Endothelial cell (in vitro differentiated cells): ENCODE results near the gene ITSN2. TPM values are rescaled to one million over a fixed set of nuclear protein-coding genes. Genes with fewer than 3 reads are reported as not detected.

Experiments used
- DNase-seq: peaks from one replicate; pipeline ENCODE4 v3.0.0; 2021; ENCODE audit warnings: low spot score
- H3K27ac Mint-ChIP-seq: one replicate; pipeline ENCODE4 v1.8.0; 2021; ENCODE audit warnings: mixed read lengths, inconsistent platforms; ENCODE audit not compliant: unreplicated experiment
- H3K27me3 Mint-ChIP-seq: one replicate; pipeline ENCODE4 v1.8.0; 2021; ENCODE audit warnings: mild to moderate bottlenecking, moderate library complexity, mixed read lengths, inconsistent platforms; ENCODE audit not compliant: unreplicated experiment
- H3K36me3 Mint-ChIP-seq: one replicate; pipeline ENCODE4 v1.8.0; 2021; ENCODE audit warnings: mild to moderate bottlenecking, low read depth, mixed read lengths, inconsistent platforms; ENCODE audit not compliant: unreplicated experiment
- H3K4me1 Mint-ChIP-seq: one replicate; pipeline ENCODE4 v1.8.0; 2021; ENCODE audit warnings: mild to moderate bottlenecking, mixed read lengths, inconsistent platforms; ENCODE audit not compliant: unreplicated experiment
- H3K4me3 Mint-ChIP-seq: one replicate; pipeline ENCODE4 v1.8.0; 2021; ENCODE audit warnings: mild to moderate bottlenecking, mixed read lengths, inconsistent platforms; ENCODE audit not compliant: unreplicated experiment
- H3K9me3 Mint-ChIP-seq: one replicate; pipeline ENCODE4 v1.8.0; 2021; ENCODE audit warnings: mixed read lengths, inconsistent platforms; ENCODE audit not compliant: unreplicated experiment
- total RNA-seq: library from RNA; stranded (reverse); fragmentation: NEBNext Ultra II Directional; extraction: Animal tissue kit (Norgen Biotek cat#: 25700); gene quantifications from one replicate; pipeline ENCODE4 v1.2.1, GENCODE V29; 2021; ENCODE audit not compliant: unreplicated experiment
- TF ChIP-seq, protein P1 (sequence below): fragments of 200-600 bp; sonication (generic); IDR thresholded peaks from one replicate; pipeline ENCODE4 v1.5.0; 2021; ENCODE audit warnings: antibody characterized with exemption; ENCODE audit not compliant: unreplicated experiment

Gene ITSN2
- total RNA-seq, 1 donor from 2014 or later, result 73.3 TPM

GRCh38 chr2:24191848-24192247 is 168.5 kb downstream of the ITSN2 start:
- no peak overlapping the region for H3K27ac Mint-ChIP-seq

GRCh38 chr2:24191156-24191555 is 169.2 kb downstream of the ITSN2 start:
- Mint-ChIP-seq H3K36me3 (no peaks in the 10 kb centered on the region), H3K4me3 (no peak overlapping the region), H3K4me1 (no peaks in the 10 kb centered on the region), H3K9me3 (no peaks in the 10 kb centered on the region), H3K27me3 (no peaks in the 10 kb centered on the region), H3K27ac (no peak overlapping the region)
- TF ChIP-seq, protein P1, sequence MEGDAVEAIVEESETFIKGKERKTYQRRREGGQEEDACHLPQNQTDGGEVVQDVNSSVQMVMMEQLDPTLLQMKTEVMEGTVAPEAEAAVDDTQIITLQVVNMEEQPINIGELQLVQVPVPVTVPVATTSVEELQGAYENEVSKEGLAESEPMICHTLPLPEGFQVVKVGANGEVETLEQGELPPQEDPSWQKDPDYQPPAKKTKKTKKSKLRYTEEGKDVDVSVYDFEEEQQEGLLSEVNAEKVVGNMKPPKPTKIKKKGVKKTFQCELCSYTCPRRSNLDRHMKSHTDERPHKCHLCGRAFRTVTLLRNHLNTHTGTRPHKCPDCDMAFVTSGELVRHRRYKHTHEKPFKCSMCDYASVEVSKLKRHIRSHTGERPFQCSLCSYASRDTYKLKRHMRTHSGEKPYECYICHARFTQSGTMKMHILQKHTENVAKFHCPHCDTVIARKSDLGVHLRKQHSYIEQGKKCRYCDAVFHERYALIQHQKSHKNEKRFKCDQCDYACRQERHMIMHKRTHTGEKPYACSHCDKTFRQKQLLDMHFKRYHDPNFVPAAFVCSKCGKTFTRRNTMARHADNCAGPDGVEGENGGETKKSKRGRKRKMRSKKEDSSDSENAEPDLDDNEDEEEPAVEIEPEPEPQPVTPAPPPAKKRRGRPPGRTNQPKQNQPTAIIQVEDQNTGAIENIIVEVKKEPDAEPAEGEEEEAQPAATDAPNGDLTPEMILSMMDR, result no peak
- no peak for DNase-seq

More at GRCh38 chr2:24191848-24192247, 168.5 kb downstream of the ITSN2 start:
- no peaks in the 10 kb centered on the region for H3K9me3 Mint-ChIP-seq
- H3K36me3 Mint-ChIP-seq, result no peaks in the 10 kb centered on the region
- H3K4me1 Mint-ChIP-seq, result no peaks in the 10 kb centered on the region
- H3K4me3 Mint-ChIP-seq, result no peak overlapping the region
- TF ChIP-seq, protein P1, result no peak
- DNase-seq, result no peak
- no peaks in the 10 kb centered on the region for H3K27me3 Mint-ChIP-seq

DNA sequence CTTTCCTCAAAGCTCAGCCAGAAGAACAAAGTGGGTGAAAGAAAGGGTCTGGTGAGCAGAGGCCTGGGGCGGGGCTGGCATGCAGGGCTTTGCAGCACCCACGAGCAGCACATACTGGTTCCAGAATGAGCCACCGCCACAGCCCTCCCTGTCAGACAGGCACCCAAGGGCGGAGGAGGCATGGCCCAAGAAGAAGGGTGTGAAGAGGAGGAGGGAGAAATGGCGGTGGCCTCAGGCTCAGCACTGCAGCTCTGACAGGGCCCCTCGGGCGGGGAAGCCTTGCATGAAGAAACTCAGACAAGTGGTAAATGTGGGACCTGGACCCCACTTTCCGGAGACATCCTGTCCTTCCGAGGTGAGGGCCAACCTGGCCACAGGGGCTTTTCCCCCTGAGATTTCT is 169.8 kb downstream of the ITSN2 start:
- H3K36me3 Mint-ChIP-seq, result no peaks in the 10 kb centered on the region
- no peak overlapping the region for H3K4me3 Mint-ChIP-seq
- H3K27me3 Mint-ChIP-seq, result no peaks in the 10 kb centered on the region
- H3K27ac Mint-ChIP-seq, result no peak overlapping the region
- DNase-seq, result no peak
- no peaks in the 10 kb centered on the region for H3K9me3 Mint-ChIP-seq
- TF ChIP-seq, protein P1, result no peak
- H3K4me1 Mint-ChIP-seq, result no peaks in the 10 kb centered on the region

DNA sequence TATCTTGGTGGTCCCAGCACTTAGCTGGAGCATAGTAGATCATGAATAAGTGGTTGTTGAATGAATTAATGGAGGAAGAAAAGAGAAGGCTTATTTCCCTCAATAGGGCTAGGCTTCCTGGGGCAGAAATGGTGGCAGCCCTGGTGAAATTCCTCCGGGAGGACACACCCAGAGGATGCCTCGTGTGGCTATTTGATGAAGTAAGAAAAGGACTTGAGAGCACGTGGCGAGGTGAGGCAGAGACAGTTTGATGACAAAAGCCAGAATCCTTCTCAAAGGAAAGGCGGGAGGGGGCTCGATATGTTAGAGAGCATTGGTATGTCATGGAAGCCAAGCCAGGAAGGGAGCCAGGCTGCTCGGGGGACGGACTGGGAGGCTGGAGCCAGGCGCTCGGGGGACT is 170.8 kb downstream of the ITSN2 start:
- TF ChIP-seq, protein P1, result no peak
- Mint-ChIP-seq H3K27me3 (no peaks in the 10 kb centered on the region), H3K4me3 (no peak overlapping the region), H3K9me3 (no peaks in the 10 kb centered on the region), H3K4me1 (no peaks in the 10 kb centered on the region), H3K36me3 (no peaks in the 10 kb centered on the region), H3K27ac (no peak overlapping the region)
- no peak for DNase-seq

DNA sequence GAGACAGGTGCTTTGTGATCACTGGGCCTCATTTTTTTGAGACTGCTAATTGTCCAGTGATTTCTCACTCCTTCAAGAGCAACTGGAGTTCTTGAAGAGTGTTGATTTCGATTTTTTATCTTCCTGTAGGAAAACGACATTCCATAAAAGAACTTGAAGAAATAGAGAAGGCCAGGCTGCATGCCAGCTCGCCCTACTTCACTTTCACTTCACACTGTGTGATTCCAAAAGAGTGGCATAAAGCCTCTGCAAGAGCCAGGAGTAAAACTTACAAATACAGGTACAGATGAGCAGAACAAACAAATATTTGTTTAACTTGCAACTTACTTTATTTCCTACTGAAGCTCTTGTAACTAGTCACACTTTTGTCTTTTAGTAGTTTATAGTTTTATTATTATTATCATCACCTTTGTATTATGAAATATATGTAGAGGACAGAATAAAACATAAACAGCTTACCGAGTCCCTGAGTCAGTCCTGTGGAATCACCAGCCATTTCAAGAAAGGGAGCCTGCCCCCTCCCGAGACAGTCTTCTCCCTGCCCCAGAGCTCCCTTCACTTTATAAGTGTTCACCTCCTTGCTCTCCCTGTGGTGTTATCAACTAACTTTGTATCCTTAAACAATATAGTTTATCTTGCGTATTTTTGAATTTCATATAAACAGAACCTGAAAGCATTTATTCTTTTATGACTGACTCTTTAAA is 176.8 kb downstream of the ITSN2 start:
- TF ChIP-seq, protein P1, result no peak
- H3K36me3 Mint-ChIP-seq, result no peaks in the 10 kb centered on the region
- DNase-seq, result no peak
- no peaks in the 10 kb centered on the region for H3K27me3 Mint-ChIP-seq
- no peaks in the 10 kb centered on the region for H3K9me3 Mint-ChIP-seq
- no peak overlapping the region for H3K4me3 Mint-ChIP-seq
- H3K4me1 Mint-ChIP-seq, result peaks cover 3% of the 10 kb centered on the region
- H3K27ac Mint-ChIP-seq, result no peak overlapping the region
